ENCODE results near the gene BTN2A1.
"Not testable (repeated sequence)": the region's sequence is repeated elsewhere in the genome, so short reads cannot be mapped to it uniquely, and the experiment has no call there.

Gene BTN2A1

GRCh38 chr6:26502626-26503025 is 44.9 kb downstream of the BTN2A1 start:
- no peak for TF ChIP-seq GATA1 (IDR thresholded peaks at IDR 0.05; ENCODE audit: low read depth, low read length)
- TF ChIP-seq POLR2A (IDR thresholded peaks at IDR 0.05; ENCODE audit: low read length), result no peak
- DNase-seq, result no peak

- TF ChIP-seq POLR2A (IDR thresholded peaks at IDR 0.05; ENCODE audit: low read length) (no peak), GATA1 (IDR thresholded peaks at IDR 0.05; ENCODE audit: low read depth, low read length) (no peak)
- no peak for DNase-seq
Measured at GRCh38 chr6:26507658-26508057, 49.9 kb downstream of the BTN2A1 start.

GRCh38 chr6:26511033-26511432 is 53.3 kb downstream of the BTN2A1 start:
- not testable (repeated sequence) for DNase-seq

DNA sequence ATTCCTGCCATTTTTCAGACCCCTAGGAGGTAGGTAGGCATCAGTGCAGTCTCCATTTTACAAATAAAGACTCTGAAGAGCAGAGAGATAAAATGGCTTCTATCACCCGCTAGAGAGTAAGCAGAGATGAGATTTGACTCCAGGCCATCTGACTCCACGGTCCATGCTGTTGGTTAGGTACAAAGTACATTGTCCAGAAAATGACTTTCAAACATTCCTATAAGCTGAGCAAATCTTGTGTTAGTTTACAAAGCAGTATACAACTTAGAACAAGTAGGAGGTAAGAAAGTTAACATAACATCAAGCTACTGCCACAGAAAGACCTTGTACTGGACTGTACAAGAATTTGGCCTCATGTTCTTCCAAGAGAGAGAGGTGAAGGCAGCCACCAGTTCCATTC is 57.2 kb downstream of the BTN2A1 start:
- TF ChIP-seq POLR2A (IDR thresholded peaks at IDR 0.05; ENCODE audit: low read length) (no peak), GATA1 (IDR thresholded peaks at IDR 0.05; ENCODE audit: low read depth, low read length) (no peak)
- no peak for DNase-seq

GRCh38 chr6:26516481-26517427 is 59.0 kb downstream of the BTN2A1 start:
- peak in 1 of 2 experiments; percentile 3 for DNase-seq
- no peak for TF ChIP-seq GATA1 (IDR thresholded peaks at IDR 0.05; ENCODE audit: low read depth, low read length)
- TF ChIP-seq POLR2A (IDR thresholded peaks at IDR 0.05; ENCODE audit: low read length), result no peak
